ENCODE measurements around the gene MAP2.
A peak's percentile ranks its signal among the peaks of the same experiment; 100 is the strongest.

MAP2 gene

DNA sequence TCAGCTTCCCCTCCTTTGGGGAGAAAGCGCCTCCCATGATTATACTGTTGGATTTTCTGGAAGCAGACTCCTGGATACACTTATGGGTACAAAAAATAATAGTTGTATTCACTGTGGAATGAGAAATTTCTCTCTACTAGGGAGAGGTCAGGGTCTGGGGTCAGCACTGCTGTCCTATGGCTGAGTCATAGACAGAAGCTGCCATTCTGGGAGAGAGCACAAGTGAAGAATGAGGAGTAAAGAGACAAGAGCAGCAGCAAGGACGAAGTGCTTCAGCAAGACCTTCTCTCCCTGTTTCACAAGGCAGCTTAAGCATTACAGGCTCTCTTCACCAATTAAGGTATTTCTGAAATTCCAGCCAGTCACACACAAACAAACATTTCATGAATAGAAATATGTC lies 337.7 kb downstream of the MAP2 start:
- no peak for DNase-seq

DNA sequence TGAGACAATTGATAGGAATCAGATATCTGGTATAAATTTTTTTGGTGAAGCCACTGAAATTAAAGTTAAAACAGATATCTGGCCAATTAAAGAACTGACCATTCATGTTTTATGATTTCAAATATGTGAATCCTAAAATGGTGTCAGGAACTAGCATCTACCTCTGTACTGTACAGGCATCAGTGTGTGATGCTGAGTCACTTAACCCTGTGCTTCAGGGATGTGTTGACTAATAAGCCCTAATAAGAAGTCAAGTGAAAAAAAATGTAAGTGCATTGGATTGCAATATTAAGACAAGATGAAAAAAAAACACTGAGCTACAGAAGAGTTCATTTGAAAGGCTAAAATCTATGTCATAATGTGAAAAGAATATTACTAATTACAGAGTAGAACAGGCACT lies 338.7 kb downstream of the MAP2 start:
- no peak for DNase-seq

DNA sequence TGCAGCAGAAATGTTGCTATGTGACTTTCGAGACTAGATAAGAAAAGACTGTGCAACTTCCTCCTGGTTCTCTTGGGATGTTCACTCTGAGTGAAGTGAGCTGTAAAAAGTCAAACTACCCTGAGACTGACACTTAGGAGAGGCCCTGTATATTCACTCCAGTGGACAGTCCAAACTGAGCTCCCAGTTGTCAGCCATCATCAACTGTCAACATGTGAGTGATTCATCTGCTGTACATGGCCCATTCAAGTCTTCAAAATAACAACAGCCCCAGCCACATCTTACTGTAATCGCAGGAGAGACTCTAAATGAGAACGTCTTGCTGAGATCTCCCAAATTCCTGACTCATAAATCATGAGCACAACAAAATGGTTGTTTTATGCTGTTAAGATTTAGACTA lies 339.3 kb downstream of the MAP2 start:
- no peak for DNase-seq

GRCh38 chr2:209766613-209767012 lies 342.8 kb downstream of the MAP2 start:
- no peak for DNase-seq

DNA sequence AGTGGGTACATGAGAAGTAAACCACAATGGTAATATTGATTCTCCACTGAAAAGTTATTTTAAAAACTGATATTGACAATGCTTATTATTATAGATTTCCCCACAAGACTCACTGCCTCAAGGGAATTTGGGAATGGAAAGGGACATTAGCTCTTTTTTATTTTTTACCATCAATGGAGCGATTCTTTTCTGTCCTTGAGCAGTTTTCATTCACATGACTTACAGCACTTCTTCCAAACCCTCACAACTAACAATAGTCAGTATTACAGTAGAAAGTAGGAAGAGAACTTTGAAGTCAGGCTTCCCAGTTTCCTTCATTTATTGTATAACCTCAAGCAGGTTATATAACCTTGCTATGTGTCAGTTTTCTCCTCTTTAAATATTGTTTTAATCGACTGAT lies 343.5 kb downstream of the MAP2 start:
- DNase-seq = no peak

DNA sequence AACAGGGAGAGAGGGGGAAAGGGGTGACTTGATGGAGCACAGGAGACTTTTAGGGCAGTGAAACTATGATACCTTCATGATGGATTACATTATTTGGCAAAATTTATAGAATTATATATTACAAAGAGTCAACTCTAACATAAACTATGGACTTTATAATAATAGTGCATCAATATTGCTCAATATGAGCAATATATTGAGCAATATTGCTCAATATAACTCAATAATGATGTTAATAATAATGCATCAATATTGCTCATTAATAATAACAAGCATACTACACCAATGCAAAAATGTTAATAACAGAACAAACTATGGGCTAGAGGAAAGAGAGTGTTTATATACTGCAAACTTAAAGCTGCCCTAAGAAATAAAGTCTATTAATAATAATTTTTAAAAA lies 344.7 kb downstream of the MAP2 start:
- no peak for DNase-seq

GRCh38 chr2:209771474-209772289 lies 347.8 kb downstream of the MAP2 start, which contains the start of gene UNC80:
Gene UNC80 (plus strand): TSS chr2:209771832. CDS start chr2:209772073, 241 bp downstream.
- DNase-seq = peak; percentile 73

DNA sequence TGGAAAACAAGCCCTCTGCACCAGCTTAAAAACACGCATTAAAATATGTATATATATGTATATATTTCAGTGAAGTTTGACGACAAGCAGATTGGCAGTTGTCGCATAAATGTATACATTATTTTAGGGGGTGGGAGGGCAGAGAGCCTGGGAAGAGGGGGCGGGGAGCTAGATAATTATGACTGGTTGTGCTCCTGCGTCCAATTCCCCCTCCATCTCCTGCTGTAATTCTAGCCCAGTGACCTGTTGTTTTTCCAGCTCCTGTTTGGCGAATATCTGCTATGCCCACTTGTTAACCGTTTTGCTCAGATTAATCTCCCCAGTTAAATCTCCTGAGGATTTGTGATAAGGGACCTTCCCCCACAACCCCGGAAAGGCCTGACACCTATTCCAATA lies 348.4 kb downstream of the MAP2 start:
- DNase-seq = peak; percentile 59

DNA sequence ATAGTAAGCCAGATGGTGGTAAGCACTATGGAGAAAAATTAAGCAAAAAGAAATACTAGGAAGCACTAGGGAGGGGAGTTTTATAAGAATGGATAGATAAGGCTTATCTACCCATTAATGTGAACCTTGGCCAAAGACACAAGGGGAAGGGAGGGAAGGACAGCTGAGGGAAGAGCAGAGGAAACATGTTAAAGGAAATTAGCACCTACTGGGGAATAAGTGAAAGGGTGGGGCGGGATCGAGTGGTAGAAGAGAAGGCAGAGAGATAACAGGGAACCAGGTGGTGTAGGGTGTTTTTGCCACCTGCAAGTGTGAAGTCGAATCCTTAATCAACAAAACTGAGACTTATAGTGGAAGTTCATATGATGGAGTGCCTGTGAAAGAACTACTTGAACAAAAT lies 349.5 kb downstream of the MAP2 start:
- DNase-seq = peak; percentile 37

Measured in NCI-H345 (cell line).